GM23338 (cell line): ENCODE measurements around the gene PPARD.

ENCODE experiments used
- EZH2 ChIP-seq: fragments of 200-600 bp; sonication (generic); IDR thresholded peaks from one replicate; pipeline ENCODE4 v1.8.0; 2017; ENCODE audit warnings: antibody characterized with exemption, mild to moderate bottlenecking, low read depth; ENCODE audit not compliant: unreplicated experiment
- EZH2phosphoT487 ChIP-seq: fragments of 200-600 bp; sonication (generic); IDR thresholded peaks from one replicate; pipeline ENCODE4 v1.8.1; 2018; ENCODE audit warnings: antibody characterized with exemption; ENCODE audit not compliant: unreplicated experiment
- JUNB ChIP-seq: IDR thresholded peaks from one replicate; pipeline ENCODE4 v1.6.1; 2016; ENCODE audit warnings: antibody characterized with exemption; ENCODE audit not compliant: unreplicated experiment
- POLR2AphosphoS5 ChIP-seq: IDR thresholded peaks from 2 replicates; pipeline ENCODE4 v1.6.1; 2016; ENCODE audit warnings: antibody characterized with exemption, low read depth
- REST ChIP-seq: IDR thresholded peaks from one replicate; pipeline ENCODE4 v1.6.1; 2018; ENCODE audit warnings: antibody characterized with exemption; ENCODE audit not compliant: unreplicated experiment
- STAT1 ChIP-seq: IDR thresholded peaks from one replicate; pipeline ENCODE4 v1.6.1; 2016; ENCODE audit warnings: antibody characterized with exemption; ENCODE audit not compliant: unreplicated experiment
- ZNF331 ChIP-seq: fragments of 250-450 bp; sonication (Bioruptor Pico); IDR thresholded peaks from 2 replicates; pipeline ENCODE4 v1.5.0; 2020; ENCODE audit warnings: low read depth, mild to moderate bottlenecking, moderate library complexity
- TF ChIP-seq, protein P1 (sequence below), 2 experiments: fragments of 200-600 bp in 1 of 2; sonication (generic) in 1 of 2; conservative IDR thresholded peaks; 2 replicates each; pipeline versions ENCODE4 v1.5.1 to v1.6.1; 2016 to 2017; ENCODE audit warnings: antibody characterized with exemption in 2 of 2, low read depth in 2 of 2, mild to moderate bottlenecking in 2 of 2, moderate library complexity in 1 of 2

DNA sequence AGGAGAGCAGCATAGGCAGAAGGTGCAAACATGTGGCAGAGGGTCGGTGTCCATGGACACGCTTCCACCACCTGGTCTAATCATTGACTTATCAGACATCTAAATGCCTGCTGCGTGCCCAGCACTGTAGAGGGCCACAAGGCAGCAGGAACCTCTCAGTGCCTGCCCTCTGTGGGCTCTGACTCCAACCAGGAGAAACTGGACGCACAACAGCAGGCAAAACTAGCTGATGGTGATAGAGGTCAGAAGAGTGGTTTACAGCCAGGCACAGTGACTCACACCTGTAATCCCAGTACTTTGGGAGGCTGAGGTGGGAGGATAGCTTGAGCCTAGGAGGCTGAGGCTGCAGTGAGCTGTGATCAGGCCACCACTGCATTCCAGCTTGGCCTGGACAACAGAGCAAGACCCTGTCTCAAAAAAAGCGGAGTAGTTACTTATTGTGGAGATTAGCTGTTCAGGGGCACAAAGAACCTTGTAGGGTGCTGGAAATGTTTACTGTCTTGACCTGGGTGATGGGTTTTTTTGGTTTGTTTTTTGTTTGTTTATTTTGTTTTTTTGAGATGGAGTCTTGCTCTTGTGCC is 46.5 kb downstream of the PPARD start:
- TF ChIP-seq, protein P1, sequence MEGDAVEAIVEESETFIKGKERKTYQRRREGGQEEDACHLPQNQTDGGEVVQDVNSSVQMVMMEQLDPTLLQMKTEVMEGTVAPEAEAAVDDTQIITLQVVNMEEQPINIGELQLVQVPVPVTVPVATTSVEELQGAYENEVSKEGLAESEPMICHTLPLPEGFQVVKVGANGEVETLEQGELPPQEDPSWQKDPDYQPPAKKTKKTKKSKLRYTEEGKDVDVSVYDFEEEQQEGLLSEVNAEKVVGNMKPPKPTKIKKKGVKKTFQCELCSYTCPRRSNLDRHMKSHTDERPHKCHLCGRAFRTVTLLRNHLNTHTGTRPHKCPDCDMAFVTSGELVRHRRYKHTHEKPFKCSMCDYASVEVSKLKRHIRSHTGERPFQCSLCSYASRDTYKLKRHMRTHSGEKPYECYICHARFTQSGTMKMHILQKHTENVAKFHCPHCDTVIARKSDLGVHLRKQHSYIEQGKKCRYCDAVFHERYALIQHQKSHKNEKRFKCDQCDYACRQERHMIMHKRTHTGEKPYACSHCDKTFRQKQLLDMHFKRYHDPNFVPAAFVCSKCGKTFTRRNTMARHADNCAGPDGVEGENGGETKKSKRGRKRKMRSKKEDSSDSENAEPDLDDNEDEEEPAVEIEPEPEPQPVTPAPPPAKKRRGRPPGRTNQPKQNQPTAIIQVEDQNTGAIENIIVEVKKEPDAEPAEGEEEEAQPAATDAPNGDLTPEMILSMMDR (conservative IDR thresholded peaks at IDR 0.05; ENCODE audit: low read depth in 2 of 2): no peak
- no peak for TF ChIP-seq POLR2AphosphoS5
- no peak for TF ChIP-seq ZNF331 (CRISPR knock-in tag)
- TF ChIP-seq EZH2: no peak
- no peak for TF ChIP-seq REST
- no peak for TF ChIP-seq JUNB
- TF ChIP-seq STAT1: no peak
- TF ChIP-seq EZH2phosphoT487: no peak
